Measurements from ENCODE around the gene COL5A1.
"Not testable (repeated sequence)": the region's sequence is repeated elsewhere in the genome, so short reads cannot be mapped to it uniquely, and the experiment has no call there.

Gene COL5A1

DNA sequence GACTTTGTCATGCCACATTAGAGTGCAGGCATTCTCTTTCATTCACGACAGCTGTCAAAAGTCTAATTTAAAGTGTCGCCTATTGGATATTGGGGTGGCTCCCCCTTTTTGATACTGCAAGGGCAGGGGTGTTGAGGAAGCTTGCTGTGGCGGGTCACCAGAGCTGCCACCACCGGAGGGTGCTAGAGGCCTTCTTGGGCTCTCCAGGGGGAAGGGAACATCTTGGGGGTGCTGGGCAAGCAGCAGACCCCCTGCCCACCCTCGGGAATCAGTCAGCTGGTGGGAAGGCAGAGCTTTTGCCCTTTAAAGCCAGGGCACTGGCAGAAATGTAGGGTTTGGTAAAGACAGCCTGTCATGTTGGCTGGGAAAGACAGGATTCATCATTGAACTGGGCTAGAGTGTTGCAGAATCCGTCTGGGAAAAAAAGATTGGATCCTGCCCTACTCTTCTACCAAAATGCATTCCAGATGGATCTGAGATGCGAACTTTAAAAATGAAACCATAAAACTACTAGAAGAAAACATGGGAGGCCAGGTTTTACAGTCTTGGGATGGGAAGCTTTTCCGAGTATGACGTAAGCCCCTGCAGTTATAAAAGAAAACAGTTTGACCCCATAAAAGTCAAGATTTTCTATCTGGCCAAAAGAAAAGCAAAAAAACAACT is 22.3 kb downstream of the COL5A1 start:
- Histone ChIP-seq H3K4me3 (no peak overlapping the region), H3K36me3 (ENCODE audit: insufficient read depth, low read length) (no peaks in the 10 kb centered on the region; the same call in 1 of the 2 replicates), H3K27ac (no peak overlapping the region), H3K9me3 (ENCODE audit: low read depth, low read length) (no peaks in the 10 kb centered on the region), H3K9ac (ENCODE audit: insufficient read length) (no peak overlapping the region)
- DNase-seq (ENCODE audit: low read depth, low spot score): no peak
- no peak for TF ChIP-seq EZH2 (IDR thresholded peaks at IDR 0.05)
- TF ChIP-seq FOXP2 (optimal IDR thresholded peaks at IDR 0.05; ENCODE audit: control extremely low read depth, extremely low read length, insufficient read depth): no peak
- no peak for TF ChIP-seq POLR2AphosphoS5 (IDR thresholded peaks at IDR 0.05; ENCODE audit: borderline replicate concordance, low read depth, low read length)

DNA sequence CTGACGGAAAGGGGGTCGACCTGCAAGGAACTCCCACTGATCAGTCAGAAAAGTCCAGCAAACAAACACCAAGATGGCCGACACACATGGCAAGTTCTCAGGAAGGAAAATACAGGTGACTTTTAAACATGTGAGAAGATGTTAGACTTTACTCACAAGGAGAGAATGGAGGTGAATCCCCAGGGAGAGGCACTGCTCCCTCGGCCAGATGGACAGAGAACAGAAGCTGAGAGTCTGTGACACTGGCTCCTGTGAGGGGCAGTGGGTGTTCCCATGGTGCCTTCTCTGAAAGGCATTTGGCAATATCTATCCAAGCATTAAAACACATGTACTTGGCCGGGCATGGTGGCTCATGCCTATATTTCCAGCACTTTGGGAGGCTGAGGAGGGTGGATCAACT is 22.8 kb downstream of the COL5A1 start:
- H3K9ac ChIP-seq (ENCODE audit: insufficient read length): no peak overlapping the region
- no peaks in the 10 kb centered on the region for H3K9me3 ChIP-seq (ENCODE audit: low read depth, low read length)
- DNase-seq (ENCODE audit: low read depth, low spot score): no peak
- no peaks in the 10 kb centered on the region; the same call in 1 of the 2 replicates for H3K36me3 ChIP-seq (ENCODE audit: insufficient read depth, low read length)
- no peak for TF ChIP-seq EZH2 (IDR thresholded peaks at IDR 0.05)
- no peak for TF ChIP-seq POLR2AphosphoS5 (IDR thresholded peaks at IDR 0.05; ENCODE audit: borderline replicate concordance, low read depth, low read length)
- no peak for TF ChIP-seq FOXP2 (optimal IDR thresholded peaks at IDR 0.05; ENCODE audit: control extremely low read depth, extremely low read length, insufficient read depth)
- H3K4me3 ChIP-seq: no peak overlapping the region
- H3K27ac ChIP-seq: no peak overlapping the region

GRCh38 chr9:134666208-134666607 is 24.6 kb downstream of the COL5A1 start:
- H3K9me3 ChIP-seq (ENCODE audit: low read depth, low read length): no peaks in the 10 kb centered on the region
- no peak overlapping the region for H3K4me3 ChIP-seq
- H3K9ac ChIP-seq (ENCODE audit: insufficient read length): no peak overlapping the region
- H3K36me3 ChIP-seq (ENCODE audit: insufficient read depth, low read length): no peaks in the 10 kb centered on the region; the same call in 1 of the 2 replicates
- DNase-seq (ENCODE audit: low read depth, low spot score): no peak
- no peak for TF ChIP-seq POLR2AphosphoS5 (IDR thresholded peaks at IDR 0.05; ENCODE audit: borderline replicate concordance, low read depth, low read length)
- no peak for TF ChIP-seq FOXP2 (optimal IDR thresholded peaks at IDR 0.05; ENCODE audit: control extremely low read depth, extremely low read length, insufficient read depth)
- TF ChIP-seq EZH2 (IDR thresholded peaks at IDR 0.05): no peak
- no peak overlapping the region for H3K27ac ChIP-seq

DNA sequence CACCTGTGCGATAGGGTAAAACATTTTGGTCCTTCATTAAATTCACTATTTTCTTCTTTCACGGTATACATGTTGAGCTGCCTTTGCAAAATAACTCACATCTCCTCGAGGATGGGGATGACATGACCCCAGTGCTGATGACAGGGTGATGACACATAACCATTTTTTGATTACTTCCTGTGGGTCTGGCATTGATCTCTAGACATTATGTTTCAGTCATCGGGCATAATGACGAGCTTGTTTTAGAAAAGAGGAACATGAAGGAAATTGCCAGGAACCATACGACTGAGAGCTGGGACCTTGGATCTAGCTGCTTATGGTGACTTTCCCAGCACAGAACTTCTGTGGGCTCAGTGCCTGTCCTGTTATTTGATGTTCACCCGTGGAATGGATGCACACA is 25.2 kb downstream of the COL5A1 start:
- Histone ChIP-seq H3K9ac (ENCODE audit: insufficient read length) (no peak overlapping the region), H3K4me3 (no peak overlapping the region), H3K27ac (no peak overlapping the region), H3K9me3 (ENCODE audit: low read depth, low read length) (no peaks in the 10 kb centered on the region), H3K36me3 (ENCODE audit: insufficient read depth, low read length) (no peaks in the 10 kb centered on the region; the same call in 1 of the 2 replicates)
- TF ChIP-seq FOXP2 (optimal IDR thresholded peaks at IDR 0.05; ENCODE audit: control extremely low read depth, extremely low read length, insufficient read depth) (no peak), EZH2 (IDR thresholded peaks at IDR 0.05) (no peak), POLR2AphosphoS5 (IDR thresholded peaks at IDR 0.05; ENCODE audit: borderline replicate concordance, low read depth, low read length) (no peak)
- DNase-seq (ENCODE audit: low read depth, low spot score): no peak

- H3K36me3 ChIP-seq (ENCODE audit: insufficient read depth, low read length); H3K9ac ChIP-seq (ENCODE audit: insufficient read length); H3K9me3 ChIP-seq (ENCODE audit: low read depth, low read length); H3K27ac ChIP-seq; DNase-seq (ENCODE audit: low read depth, low spot score); H3K4me3 ChIP-seq: not testable (repeated sequence)
These were observed 27.4 kb downstream of the COL5A1 start for GRCh38 chr9:134668977-134669376.

DNA sequence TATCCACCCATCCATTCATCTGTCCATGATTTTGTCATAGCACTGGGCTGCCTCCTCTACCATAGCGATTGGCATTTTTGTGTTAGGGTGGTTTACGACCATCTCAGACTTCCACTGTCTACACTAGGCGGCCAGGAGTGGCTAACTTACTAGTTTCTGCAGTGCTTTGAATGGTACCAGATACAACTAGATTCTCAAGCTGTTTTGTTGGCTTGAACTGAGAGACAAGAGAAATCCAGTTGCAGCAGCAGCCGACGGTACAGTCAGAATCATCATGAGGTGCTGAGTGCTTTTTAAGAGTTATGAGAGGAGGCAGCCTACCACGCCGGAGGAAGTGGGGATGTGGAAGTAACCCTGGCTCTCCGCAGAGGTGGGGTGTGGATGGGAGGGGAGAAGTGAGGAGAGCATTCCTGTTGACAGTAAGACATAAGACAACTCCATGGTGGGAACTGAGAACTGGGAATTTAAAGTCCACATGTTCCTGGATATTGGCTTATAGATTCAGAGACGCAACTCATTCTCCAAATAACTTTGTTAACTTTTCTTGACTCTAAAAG is 27.9 kb downstream of the COL5A1 start:
- Histone ChIP-seq H3K4me3 (no peak overlapping the region), H3K36me3 (ENCODE audit: insufficient read depth, low read length) (no peaks in the 10 kb centered on the region; the same call in 1 of the 2 replicates), H3K27ac (peak overlapping the region; percentile 51), H3K9me3 (ENCODE audit: low read depth, low read length) (0 out of 2 replicates have a peak, but pooled peaks cover 4% of the 10 kb centered on the region), H3K9ac (ENCODE audit: insufficient read length) (no peak overlapping the region)
- TF ChIP-seq EZH2 (IDR thresholded peaks at IDR 0.05) (no peak), POLR2AphosphoS5 (IDR thresholded peaks at IDR 0.05; ENCODE audit: borderline replicate concordance, low read depth, low read length) (no peak), FOXP2 (optimal IDR thresholded peaks at IDR 0.05; ENCODE audit: control extremely low read depth, extremely low read length, insufficient read depth) (no peak)
- DNase-seq (ENCODE audit: low read depth, low spot score): no peak

- Histone ChIP-seq H3K36me3 (ENCODE audit: insufficient read depth, low read length) (no peaks in the 10 kb centered on the region), H3K9me3 (ENCODE audit: low read depth, low read length) (0 out of 2 replicates have a peak, but pooled peaks cover 4% of the 10 kb centered on the region), H3K27ac (peak overlapping the region; percentile 51), H3K9ac (ENCODE audit: insufficient read length) (no peak overlapping the region), H3K4me3 (no peak overlapping the region)
- TF ChIP-seq POLR2AphosphoS5 (IDR thresholded peaks at IDR 0.05; ENCODE audit: borderline replicate concordance, low read depth, low read length) (no peak), EZH2 (IDR thresholded peaks at IDR 0.05) (no peak), FOXP2 (optimal IDR thresholded peaks at IDR 0.05; ENCODE audit: control extremely low read depth, extremely low read length, insufficient read depth) (no peak)
- no peak for DNase-seq (ENCODE audit: low read depth, low spot score)
These were observed 28.5 kb downstream of the COL5A1 start for GRCh38 chr9:134670042-134670525.

DNA sequence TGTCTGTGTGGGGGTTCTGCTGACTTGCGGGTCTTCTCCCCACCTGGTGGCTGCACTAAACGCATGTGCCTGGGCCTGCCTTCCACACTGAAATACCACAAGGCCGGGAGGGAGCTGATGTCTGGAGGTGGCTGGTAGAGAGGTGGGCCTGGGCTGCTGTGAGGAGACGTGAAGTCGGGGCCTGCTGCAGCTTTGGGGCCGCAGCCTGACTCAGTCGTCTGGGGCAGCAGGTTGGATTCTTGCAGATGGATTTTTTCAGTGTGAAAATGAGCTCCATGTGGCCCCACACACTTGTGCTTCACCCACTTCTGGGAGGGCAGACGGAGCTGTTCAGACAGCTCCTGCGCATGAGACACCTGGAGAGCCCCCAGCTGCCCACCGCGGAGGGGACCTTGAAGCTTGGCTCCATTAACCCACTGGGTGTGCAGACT is 29.3 kb downstream of the COL5A1 start:
- Histone ChIP-seq H3K4me3 (no peak overlapping the region), H3K36me3 (ENCODE audit: insufficient read depth, low read length) (no peaks in the 10 kb centered on the region), H3K27ac (no peak overlapping the region), H3K9ac (ENCODE audit: insufficient read length) (no peak overlapping the region), H3K9me3 (ENCODE audit: low read depth, low read length) (peaks cover 4% of the 10 kb centered on the region; the same call in 1 of the 2 replicates)
- DNase-seq (ENCODE audit: low read depth, low spot score): no peak
- TF ChIP-seq FOXP2 (optimal IDR thresholded peaks at IDR 0.05; ENCODE audit: control extremely low read depth, extremely low read length, insufficient read depth) (no peak), EZH2 (IDR thresholded peaks at IDR 0.05) (no peak), POLR2AphosphoS5 (IDR thresholded peaks at IDR 0.05; ENCODE audit: borderline replicate concordance, low read depth, low read length) (no peak)

All from SK-N-MC (cell line).